BJ (cell line): ENCODE measurements around the gene DMBX1. TPM values are rescaled to one million over a fixed set of nuclear protein-coding genes. Genes with fewer than 3 reads are reported as not detected.

ENCODE experiments used
- CTCF ChIA-PET: fragments of 350-600 bp; formaldehyde crosslinking; extraction: SDS; loops from one replicate; lab custom pipeline; 2021; ENCODE audit warnings: antibody characterized with exemption, inconsistent platforms; lab: Yijun Ruan, JAX
- POLR2A ChIA-PET: fragments of 300-600 bp; sonication (Branson Sonifier 250); formaldehyde crosslinking; extraction: SDS; loops from one replicate; lab custom pipeline; 2021; ENCODE audit warnings: antibody characterized with exemption; lab: Charles Lee
- DNase-seq: peaks from one replicate; pipeline ENCODE4 v3.0.0-alpha.2; 2011; ENCODE audit warnings: low read depth
- H3K27me3 ChIP-seq: 2 replicates; pipeline ENCODE4 v1.6.0; 2011; ENCODE audit warnings: low read length; ENCODE audit not compliant: control insufficient read depth, insufficient read depth
- H3K36me3 ChIP-seq: 2 replicates; pipeline ENCODE4 v1.5.1; 2011; ENCODE audit warnings: low read length; ENCODE audit not compliant: control insufficient read depth, insufficient read depth
- H3K4me3 ChIP-seq: 2 replicates; pipeline ENCODE4 v1.5.1; 2011; ENCODE audit warnings: low read depth, mild to moderate bottlenecking, control low read depth, low read length
- CTCF ChIP-seq: IDR thresholded peaks from 2 replicates; pipeline ENCODE4 v1.5.1; 2011; ENCODE audit warnings: low read depth, mild to moderate bottlenecking, control low read depth, inconsistent platforms, low read length, moderate library complexity; ENCODE audit not compliant: insufficient read depth
- polyA plus RNA-seq: library from polyadenylated mRNA; depleted of rRNA; stranded (reverse); fragments of >200 nt; gene quantifications from 2 replicates; pipeline ENCODE4 v1.2.3, GENCODE V29; 2011

The DMBX1 gene
- polyA plus RNA-seq, 1 experiment, result not detected

DNA sequence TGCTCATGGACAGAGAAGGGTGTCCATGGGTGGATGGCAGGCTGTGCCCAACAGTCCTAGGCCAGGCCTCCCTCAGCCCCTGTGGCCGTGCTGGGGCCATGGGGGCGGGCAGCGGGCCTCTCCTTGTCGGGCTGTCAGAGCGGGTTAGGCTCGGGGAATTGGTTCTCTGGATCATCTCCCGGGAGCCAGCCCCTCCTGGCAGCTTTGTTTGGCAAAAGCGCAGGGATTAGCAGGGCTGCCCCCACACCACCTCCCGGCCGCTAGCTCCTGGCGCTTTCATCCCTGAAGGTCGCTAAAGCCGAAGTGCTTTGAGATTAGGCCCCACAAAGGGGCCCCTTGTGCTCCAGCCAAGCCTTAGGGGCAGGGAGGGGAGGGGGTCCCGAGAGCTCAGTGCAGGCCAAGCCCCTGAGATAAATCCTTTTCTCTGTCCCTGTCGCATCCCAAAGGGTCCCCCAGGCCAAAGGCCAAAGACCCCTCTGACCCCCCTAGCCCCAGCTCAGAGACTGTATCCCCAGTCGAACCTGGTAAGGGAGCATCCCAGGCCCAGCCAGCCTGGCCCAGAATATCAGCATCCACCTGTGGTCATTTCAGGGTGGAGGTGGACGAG lies 9.8 kb upstream of the DMBX1 start:
- no peak for TF ChIP-seq CTCF
- no peak for DNase-seq
- Histone ChIP-seq H3K4me3 (no peak overlapping the region), H3K36me3 (no peaks in the 10 kb centered on the region), H3K27me3 (peaks cover 36% of the 10 kb centered on the region)
- ChIA-PET POLR2A (no interaction called here), CTCF (interaction anchor here (0.8 to 6.4 kb wide), 12 partner anchors 10 to 74 kb away, joined by 3 to 96 read pairs (median 5); a partner anchor contains a TSS)

- H3K4me3 ChIP-seq, result no peak overlapping the region
- TF ChIP-seq CTCF, result no peak
- DNase-seq, result no peak
- H3K36me3 ChIP-seq, result no peaks in the 10 kb centered on the region
- CTCF ChIA-PET, result interaction anchor here (0.6 to 6.4 kb wide), 14 partner anchors 8 to 244 kb away, joined by 3 to 96 read pairs (median 5); partner anchors contain the start of gene DMBX1
- peaks cover 39% of the 10 kb centered on the region for H3K27me3 ChIP-seq
- POLR2A ChIA-PET, result no interaction called here
Measured at GRCh38 chr1:46480959-46481646, 8.5 kb upstream of the DMBX1 start.

GRCh38 chr1:46481961-46482360 lies 7.7 kb upstream of the DMBX1 start:
- no peak for TF ChIP-seq CTCF
- Histone ChIP-seq H3K36me3 (no peaks in the 10 kb centered on the region), H3K4me3 (no peak overlapping the region), H3K27me3 (peaks cover 45% of the 10 kb centered on the region)
- ChIA-PET POLR2A (no interaction called here), CTCF (interaction anchor here (1.0 to 6.4 kb wide), 10 partner anchors 9 to 243 kb away, joined by 3 to 96 read pairs (median 6); a partner anchor contains a TSS)
- no peak for DNase-seq

DNA sequence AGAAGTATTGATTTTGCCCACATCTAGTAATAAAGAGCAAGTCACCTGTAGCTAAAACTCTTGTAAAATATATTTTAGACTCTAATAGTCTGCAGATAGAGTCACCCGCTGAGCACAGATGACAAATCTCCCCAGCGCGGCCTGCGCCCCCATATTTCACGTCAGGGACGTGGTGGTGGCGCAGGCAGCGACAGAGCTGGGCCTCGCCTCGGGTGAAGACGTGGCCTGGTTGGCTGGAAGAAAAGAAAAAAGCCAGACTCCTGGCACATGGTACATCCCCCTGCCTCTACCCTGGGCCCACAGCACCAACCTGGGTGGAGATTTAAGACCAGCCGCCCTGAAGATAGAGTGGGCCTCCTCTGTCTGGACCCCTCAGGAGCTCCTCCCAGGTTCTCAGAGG lies 6.0 kb upstream of the DMBX1 start:
- ChIA-PET CTCF (interaction anchor here (0.7 to 6.4 kb wide), 5 partner anchors 26 to 64 kb away, joined by 3 to 96 read pairs (median 3); no protein-coding TSS in a partner anchor), POLR2A (no interaction called here)
- Histone ChIP-seq H3K27me3 (peaks cover 57% of the 10 kb centered on the region), H3K4me3 (no peak overlapping the region), H3K36me3 (no peaks in the 10 kb centered on the region)
- DNase-seq, result no peak
- no peak for TF ChIP-seq CTCF

- TF ChIP-seq CTCF, result no peak
- peaks cover 58% of the 10 kb centered on the region for H3K27me3 ChIP-seq
- ChIA-PET CTCF (interaction anchor here (1.1 to 6.4 kb wide), 2 partner anchors 34 to 43 kb away, joined by 4 to 96 read pairs; no protein-coding TSS in a partner anchor), POLR2A (no interaction called here)
- DNase-seq, result no peak
- no peaks in the 10 kb centered on the region for H3K36me3 ChIP-seq
- H3K4me3 ChIP-seq, result no peak overlapping the region
Measured at GRCh38 chr1:46484783-46485490, 4.7 kb upstream of the DMBX1 start.
